Neuronal stem cell (in vitro differentiated cells): ENCODE measurements around the gene CCL20.
A peak's percentile ranks its signal among the peaks of the same experiment; 100 is the strongest.

Source experiments
- DNase-seq: peaks from one replicate; pipeline ENCODE4 v3.0.0-alpha.2; 2013; ENCODE audit warnings: low spot score
- H2AFZ ChIP-seq: one replicate; pipeline ENCODE4 v1.6.1; 2013; ENCODE audit warnings: mild to moderate bottlenecking, low read length, inconsistent platforms
- H2AK5ac ChIP-seq: 2 replicates; pipeline ENCODE4 v1.6.1; 2013; ENCODE audit warnings: low read depth, mild to moderate bottlenecking, inconsistent platforms, low read length, moderate library complexity, mixed read lengths
- H2BK120ac ChIP-seq: 2 replicates; pipeline ENCODE4 v1.6.1; 2013; ENCODE audit warnings: low read depth, mild to moderate bottlenecking, inconsistent platforms, low read length, moderate library complexity, mixed read lengths
- H2BK12ac ChIP-seq: one replicate; pipeline ENCODE4 v1.6.1; 2013; ENCODE audit warnings: low read length, inconsistent platforms
- H2BK15ac ChIP-seq: 2 replicates; pipeline ENCODE4 v1.6.1; 2013; ENCODE audit warnings: mild to moderate bottlenecking, low read length, inconsistent platforms, mixed read lengths
- H2BK5ac ChIP-seq: one replicate; pipeline ENCODE4 v1.6.1; 2013; ENCODE audit warnings: inconsistent platforms, mild to moderate bottlenecking, low read length, moderate library complexity
- H3K14ac ChIP-seq: one replicate; pipeline ENCODE4 v1.6.1; 2013; ENCODE audit warnings: low read length, inconsistent platforms
- H3K18ac ChIP-seq: 2 replicates; pipeline ENCODE4 v1.6.1; 2013; ENCODE audit warnings: low read length, inconsistent platforms
- H3K23ac ChIP-seq: 2 replicates; pipeline ENCODE4 v1.6.1; 2013; ENCODE audit warnings: low read depth, mild to moderate bottlenecking, mixed read lengths, low read length, inconsistent platforms; ENCODE audit not compliant: poor library complexity
- H3K27ac ChIP-seq: replicated peaks from 3 replicates; pipeline ENCODE4 v1.5.1; 2013; ENCODE audit warnings: low read length, inconsistent platforms
- H3K27me3 ChIP-seq, 3 experiments: 2 replicates each; pipeline ENCODE4 v1.6.1; 2013; ENCODE audit warnings: low read length in 3 of 3, mild to moderate bottlenecking in 2 of 3, inconsistent platforms in 1 of 3, low read depth in 1 of 3, mixed read lengths in 1 of 3, moderate library complexity in 1 of 3; ENCODE audit not compliant: control insufficient read depth in 3 of 3, insufficient read depth in 3 of 3
- H3K36me3 ChIP-seq, 2 donors: replicated peaks in 1 of 2; 2 replicates each; pipeline ENCODE4 v1.6.1; 2013; ENCODE audit warnings: low read length in 2 of 2; ENCODE audit not compliant: control insufficient read depth in 2 of 2, insufficient read depth in 2 of 2
- H3K4ac ChIP-seq: 2 replicates; pipeline ENCODE4 v1.6.1; 2013; ENCODE audit warnings: inconsistent platforms, mild to moderate bottlenecking, low read length, moderate library complexity
- H3K4me1 ChIP-seq, 2 donors: 1 replicate in 1 of 2; 2 replicates in 1 of 2; pipeline ENCODE4 v1.6.1; 2013; ENCODE audit warnings: low read length in 2 of 2, low read depth in 1 of 2; ENCODE audit not compliant: control insufficient read depth in 2 of 2, insufficient read depth in 1 of 2
- H3K4me2 ChIP-seq: one replicate; pipeline ENCODE4 v1.6.1; 2013; ENCODE audit warnings: mild to moderate bottlenecking, low read length, inconsistent platforms; ENCODE audit not compliant: insufficient read depth, poor library complexity, severe bottlenecking
- H3K4me3 ChIP-seq, 2 donors: 2 replicates each; pipeline ENCODE4 v1.5.1; 2013; ENCODE audit warnings: low read length in 2 of 2, mild to moderate bottlenecking in 2 of 2, inconsistent platforms in 1 of 2, moderate library complexity in 1 of 2
- H3K79me1 ChIP-seq: one replicate; pipeline ENCODE4 v1.6.1; 2013; ENCODE audit warnings: low read depth, mild to moderate bottlenecking, inconsistent platforms, low read length, moderate library complexity
- H3K9ac ChIP-seq: one replicate; pipeline ENCODE4 v1.6.1; 2013; ENCODE audit warnings: mild to moderate bottlenecking, low read depth, low read length, inconsistent platforms; ENCODE audit not compliant: poor library complexity
- H3K9me3 ChIP-seq, 2 donors: replicated peaks in 1 of 2; 2 replicates each; pipeline versions ENCODE3 to v1.6.1; 2013; ENCODE audit warnings: low read length in 2 of 2, mild to moderate bottlenecking in 2 of 2, inconsistent platforms in 1 of 2, low read depth in 1 of 2, mixed read lengths in 1 of 2, moderate library complexity in 1 of 2; ENCODE audit not compliant: control insufficient read depth in 2 of 2, insufficient read depth in 1 of 2
- H4K8ac ChIP-seq: one replicate; pipeline ENCODE4 v1.6.1; 2013; ENCODE audit warnings: low read depth, mild to moderate bottlenecking, inconsistent platforms, low read length, moderate library complexity
- H4K91ac ChIP-seq: one replicate; pipeline ENCODE4 v1.6.1; 2013; ENCODE audit warnings: low read length, low read depth, mild to moderate bottlenecking, inconsistent platforms; ENCODE audit not compliant: poor library complexity
- WGBS, 2 donors: extraction: QIAGEN DNeasy Blood & Tissue Kit; methylation state at CpG; one replicate each; pipeline ENCODE4 v1.1.7; 2013; ENCODE audit warnings: missing lambda C conversion rate in 2 of 2, mixed read lengths in 1 of 2; ENCODE audit not compliant: insufficient read length in 2 of 2, insufficient replicate concordance in 1 of 2; ENCODE audit errors: extremely low coverage in 2 of 2; 5-methylcytosine and 5-hydroxymethylcytosine counted together

Gene CCL20

GRCh38 chr2:227772197-227772661 is 41.4 kb upstream of the CCL20 start:
- Histone ChIP-seq H3K9me3 (no peaks in the 10 kb centered on the region), H4K8ac (no peak overlapping the region), H2BK120ac (no peak overlapping the region), H3K9ac (no peak overlapping the region), H3K4me3 (no peak overlapping the region), H3K4me2 (no peak overlapping the region), H3K14ac (no peak overlapping the region), H3K4me1 (no peaks in the 10 kb centered on the region), H3K23ac (no peak overlapping the region), H2BK12ac (no peak overlapping the region), H2BK15ac (no peak overlapping the region), H3K18ac (peak overlapping the region; percentile 15), H3K79me1 (no peaks in the 10 kb centered on the region), H3K36me3 (no peaks in the 10 kb centered on the region), H2AFZ (no peak overlapping the region), H2AK5ac (no peak overlapping the region), H3K27ac (no peak overlapping the region), H3K4ac (no peak overlapping the region), H4K91ac (no peak overlapping the region), H2BK5ac (no peak overlapping the region), H3K27me3 (no peaks in the 10 kb centered on the region)
- WGBS, 2 donors = no CpG with 5 or more reads among the region's 5 CpGs
- no peak for DNase-seq

GRCh38 chr2:227772932-227773331 is 40.7 kb upstream of the CCL20 start:
- no peaks in the 10 kb centered on the region for H3K4me1 ChIP-seq
- no peaks in the 10 kb centered on the region for H3K9me3 ChIP-seq
- no peak overlapping the region for H2BK5ac ChIP-seq
- DNase-seq = no peak
- no peak overlapping the region for H3K23ac ChIP-seq
- no peak overlapping the region for H2AK5ac ChIP-seq
- H3K18ac ChIP-seq = no peak overlapping the region
- no peak overlapping the region for H2BK120ac ChIP-seq
- H3K4ac ChIP-seq = no peak overlapping the region
- H3K36me3 ChIP-seq = no peaks in the 10 kb centered on the region
- no peak overlapping the region for H3K14ac ChIP-seq
- WGBS, 2 donors = no CpG with 5 or more reads among the region's 2 CpGs
- H2AFZ ChIP-seq = no peak overlapping the region
- no peak overlapping the region for H4K8ac ChIP-seq
- no peak overlapping the region for H3K4me3 ChIP-seq
- H2BK12ac ChIP-seq = no peak overlapping the region
- H3K27me3 ChIP-seq = no peaks in the 10 kb centered on the region
- H3K27ac ChIP-seq = no peak overlapping the region
- no peak overlapping the region for H4K91ac ChIP-seq
- no peak overlapping the region for H3K9ac ChIP-seq
- H3K79me1 ChIP-seq = no peaks in the 10 kb centered on the region
- H3K4me2 ChIP-seq = no peak overlapping the region
- H2BK15ac ChIP-seq = no peak overlapping the region

- H3K14ac ChIP-seq = no peak overlapping the region
- H2BK15ac ChIP-seq = no peak overlapping the region
- no peaks in the 10 kb centered on the region for H3K79me1 ChIP-seq
- H3K18ac ChIP-seq = no peak overlapping the region
- no peak for DNase-seq
- H3K27ac ChIP-seq = no peak overlapping the region
- no peak overlapping the region for H2AFZ ChIP-seq
- H2BK5ac ChIP-seq = no peak overlapping the region
- H3K36me3 ChIP-seq = no peaks in the 10 kb centered on the region
- H2AK5ac ChIP-seq = no peak overlapping the region
- no peaks in the 10 kb centered on the region for H3K9me3 ChIP-seq
- H3K4me2 ChIP-seq = no peak overlapping the region
- H4K8ac ChIP-seq = no peak overlapping the region
- H3K4ac ChIP-seq = no peak overlapping the region
- no peak overlapping the region for H2BK120ac ChIP-seq
- H4K91ac ChIP-seq = no peak overlapping the region
- no peak overlapping the region for H3K9ac ChIP-seq
- H3K4me3 ChIP-seq = no peak overlapping the region
- H3K27me3 ChIP-seq = no peaks in the 10 kb centered on the region
- H2BK12ac ChIP-seq = no peak overlapping the region
- no CpG with 5 or more reads among the region's 15 CpGs for WGBS, 2 donors
- no peaks in the 10 kb centered on the region for H3K4me1 ChIP-seq
- no peak overlapping the region for H3K23ac ChIP-seq
These were observed 39.5 kb upstream of the CCL20 start for GRCh38 chr2:227774011-227774624.

GRCh38 chr2:227774895-227775842 is 38.5 kb upstream of the CCL20 start:
- Histone ChIP-seq H3K4ac (no peak overlapping the region), H3K4me1 (no peaks in the 10 kb centered on the region), H2BK120ac (no peak overlapping the region), H2AFZ (no peak overlapping the region), H3K18ac (no peak overlapping the region), H2BK15ac (no peak overlapping the region), H4K91ac (no peak overlapping the region), H3K79me1 (no peaks in the 10 kb centered on the region), H3K23ac (no peak overlapping the region), H3K14ac (no peak overlapping the region), H3K27me3 (no peaks in the 10 kb centered on the region), H3K36me3 (no peaks in the 10 kb centered on the region), H3K27ac (no peak overlapping the region), H2BK5ac (no peak overlapping the region), H3K4me2 (no peak overlapping the region), H3K9ac (no peak overlapping the region), H3K4me3 (no peak overlapping the region), H2BK12ac (no peak overlapping the region), H3K9me3 (no peaks in the 10 kb centered on the region), H4K8ac (no peak overlapping the region), H2AK5ac (no peak overlapping the region)
- 100% methylated on average over 1 of the region's 6 CpGs for WGBS, 2 donors
- DNase-seq = no peak
